HepG2 (cell line): ENCODE data around the gene UCKL1. TPM values are rescaled to one million over a fixed set of nuclear protein-coding genes. Genes with fewer than 3 reads are reported as not detected.

Source experiments
- ATAC-seq: fragments of 200-7000 bp; cut with Tn5 transposase; 3 replicates; pipeline ENCODE4 v1.9.1; 2020; ENCODE audit warnings: mild to moderate bottlenecking, moderate library complexity
- BruUV-seq: library from RNA; stranded (reverse); fragments of 400-500 nt; replicated peaks from 2 replicates; lab custom pipeline; 2021; lab: Mats Ljungman, UMichigan
- CTCF ChIA-PET: fragments of 300-600 bp; formaldehyde crosslinking; extraction: SDS; loops from one replicate; lab custom pipeline; 2021; ENCODE audit warnings: low total read pairs, inconsistent platforms, low intra/inter-chr PET ratio; lab: Yijun Ruan, JAX
- POLR2A ChIA-PET: fragments of 350-600 bp; sonication (Branson Sonifier 250); formaldehyde crosslinking; loops from one replicate; lab custom pipeline; 2020; ENCODE audit warnings: antibody characterized with exemption, inconsistent platforms; lab: Yijun Ruan, JAX
- DNase-seq: peaks from one replicate; pipeline ENCODE4 v3.0.0-alpha.2; 2015; ENCODE audit warnings: low spot score
- FAIRE-seq: peaks from 3 replicates; lab custom pipeline; 2011; peaks lifted over from hg19 to GRCh38; lab: Jason Lieb, UNC
- H2AFZ ChIP-seq: one replicate; pipeline ENCODE4 v1.6.1; 2011; ENCODE audit warnings: low read length, inconsistent platforms
- H3K27ac ChIP-seq: fragments of 300-600 bp; 3 replicates; pipeline ENCODE4 v1.8.0; 2011; ENCODE audit warnings: mixed run types, mild to moderate bottlenecking, mixed read lengths, low read length, inconsistent platforms; ENCODE audit not compliant: insufficient read depth; ENCODE audit errors: extremely low read length
- H3K27me3 ChIP-seq, 2 experiments: fragments of 200-600 bp in 1 of 2; 2 replicates in 1 of 2; 3 replicates in 1 of 2; pipeline versions ENCODE4 v1.6.0 to v1.8.0; 2011; ENCODE audit warnings: low read length in 2 of 2, mild to moderate bottlenecking in 2 of 2, moderate library complexity in 2 of 2, inconsistent platforms in 1 of 2; ENCODE audit not compliant: insufficient read depth in 2 of 2, control insufficient read depth in 1 of 2
- H3K36me3 ChIP-seq, 2 experiments: fragments of 200-600 bp in 1 of 2; replicated peaks in 1 of 2; 2 replicates in 1 of 2; 3 replicates in 1 of 2; pipeline versions ENCODE4 v1.5.1 to v1.8.0; 2011; ENCODE audit warnings: low read length in 2 of 2, inconsistent platforms in 1 of 2; ENCODE audit not compliant: insufficient read depth in 2 of 2, control insufficient read depth in 1 of 2
- H3K4me1 ChIP-seq: 2 replicates; pipeline ENCODE4 v1.5.1; 2012; ENCODE audit warnings: low read length, inconsistent platforms; ENCODE audit not compliant: insufficient read depth
- H3K4me2 ChIP-seq: 2 replicates; pipeline ENCODE4 v1.6.0; 2011; ENCODE audit warnings: low read depth, low read length, inconsistent platforms
- H3K4me3 ChIP-seq, 3 experiments: fragments of 200-600 bp in 1 of 3; sonication (generic), shearing (Covaris generic) in 1 of 3; replicated peaks in 1 of 3; 2 replicates each; pipeline ENCODE4 v1.5.1; 2011 to 2016; ENCODE audit warnings: low read length in 3 of 3, inconsistent platforms in 2 of 3, low read depth in 2 of 3, mild to moderate bottlenecking in 2 of 3, control low read depth in 1 of 3, mixed read lengths in 1 of 3; ENCODE audit not compliant: insufficient read depth in 1 of 3
- H3K79me2 ChIP-seq: one replicate; pipeline ENCODE4 v1.6.1; 2011; ENCODE audit warnings: low read length, inconsistent platforms; ENCODE audit not compliant: insufficient read depth
- H3K9ac ChIP-seq: 2 replicates; pipeline ENCODE4 v1.6.0; 2011; ENCODE audit warnings: mild to moderate bottlenecking, low read depth, low read length, inconsistent platforms; ENCODE audit not compliant: insufficient read depth
- H3K9me3 ChIP-seq: 2 replicates; pipeline ENCODE4 v1.5.1; 2012; ENCODE audit warnings: mild to moderate bottlenecking, low read length
- H4K20me1 ChIP-seq: 2 replicates; pipeline ENCODE4 v1.6.0; 2011; ENCODE audit warnings: inconsistent platforms, mild to moderate bottlenecking, low read length, moderate library complexity; ENCODE audit not compliant: insufficient read depth
- BATF2 ChIP-seq: sonication (generic); formaldehyde crosslinking; IDR thresholded peaks from 2 replicates; pipeline ENCODE4 v1.8.0; 2022; ENCODE audit warnings: mild to moderate bottlenecking, missing genetic modification reagents, moderate library complexity
- DBP ChIP-seq: sonication (generic); formaldehyde crosslinking; IDR thresholded peaks from 2 replicates; pipeline ENCODE4 v1.4.0; 2020; ENCODE audit warnings: missing genetic modification reagents; ENCODE audit errors: not compliant biosample characterization
- KDM4B ChIP-seq: sonication (generic); formaldehyde crosslinking; IDR thresholded peaks from 2 replicates; pipeline ENCODE4 v1.4.0; 2020; ENCODE audit warnings: missing genetic modification reagents
- MAFF ChIP-seq: IDR thresholded peaks from 2 replicates; pipeline ENCODE4 v1.6.1; 2011; ENCODE audit warnings: low read depth, low read length, improper control_type of control experiment
- MBNL3 ChIP-seq: fragments of 250-450 bp; sonication (Bioruptor Pico); conservative IDR thresholded peaks from 2 replicates; pipeline ENCODE4 v1.8.0; 2022; ENCODE audit warnings: mild to moderate bottlenecking, inconsistent platforms
- MED13 ChIP-seq: sonication (generic); formaldehyde crosslinking; IDR thresholded peaks from 2 replicates; pipeline ENCODE4 v1.5.0; 2020; ENCODE audit warnings: missing genetic modification reagents
- MXI1 ChIP-seq: IDR thresholded peaks from 3 replicates; pipeline ENCODE4 v1.6.1; 2012; ENCODE audit warnings: low read depth, low read length, inconsistent platforms, borderline replicate concordance
- RBFOX2 ChIP-seq: fragments of 200-400 bp; formaldehyde crosslinking; IDR thresholded peaks from 2 replicates; pipeline ENCODE4 v1.6.1; 2017; ENCODE audit warnings: low read depth, mild to moderate bottlenecking, low read length
- REL ChIP-seq: sonication (generic); formaldehyde crosslinking; conservative IDR thresholded peaks from 2 replicates; pipeline ENCODE4 v1.8.0; 2022; ENCODE audit warnings: mild to moderate bottlenecking, missing genetic modification reagents, moderate library complexity
- SPEN ChIP-seq: sonication (generic); formaldehyde crosslinking; IDR thresholded peaks from 2 replicates; pipeline ENCODE4 v1.5.1; 2020; ENCODE audit warnings: low read depth, mild to moderate bottlenecking, missing genetic modification reagents
- SRF ChIP-seq: IDR thresholded peaks from 2 replicates; pipeline ENCODE4 v1.6.1; 2011; ENCODE audit warnings: mild to moderate bottlenecking, low read depth, low read length, moderate library complexity
- THAP7 ChIP-seq: sonication (generic); formaldehyde crosslinking; IDR thresholded peaks from 2 replicates; pipeline ENCODE4 v1.8.1; 2023; ENCODE audit warnings: mild to moderate bottlenecking, missing genetic modification reagents
- XBP1 ChIP-seq: sonication (generic); formaldehyde crosslinking; IDR thresholded peaks from 2 replicates; pipeline ENCODE4 v1.5.0; 2020; ENCODE audit warnings: missing genetic modification reagents
- ZBTB43 ChIP-seq: sonication (generic); formaldehyde crosslinking; conservative IDR thresholded peaks from 2 replicates; pipeline ENCODE4 v1.4.0; 2020; ENCODE audit warnings: missing genetic modification reagents
- ZFY ChIP-seq: sonication (generic); formaldehyde crosslinking; IDR thresholded peaks from 2 replicates; pipeline ENCODE4 v1.4.0; 2020; ENCODE audit warnings: missing genetic modification reagents
- ZMAT3 ChIP-seq: sonication (generic); formaldehyde crosslinking; conservative IDR thresholded peaks from 2 replicates; pipeline ENCODE4 v1.7.0; 2021; ENCODE audit warnings: missing genetic modification reagents
- ZNF674 ChIP-seq: sonication (generic); formaldehyde crosslinking; IDR thresholded peaks from 2 replicates; pipeline ENCODE4 v1.5.0; 2020; ENCODE audit warnings: low read depth, mild to moderate bottlenecking, missing genetic modification reagents
- ZNF7 ChIP-seq: IDR thresholded peaks from 2 replicates; pipeline ENCODE4 v1.6.1; 2016; ENCODE audit warnings: missing biosample characterization, missing genetic modification reagents
- WGBS: methylation state at CpG from one replicate; pipeline ENCODE4 v1.1.6; 2017; ENCODE audit warnings: low lambda C conversion rate; 5-methylcytosine and 5-hydroxymethylcytosine counted together
- in situ Hi-C: cut with HindIII; loops from 2 replicates; pipeline ENCODE4 v1.10.0; 2017; ENCODE audit warnings: low pct_unique_long_range_greater_than_20kb; ENCODE audit not compliant: extremely low pct_ligation_motif_present
- intact Hi-C: fragments of 100-400 bp; cut with micrococcal nuclease; formaldehyde crosslinking; loops from one replicate; pipeline ENCODE4 v1.10.0; 2022; ENCODE audit not compliant: unreplicated experiment
- polyA plus RNA-seq, 8 experiments: library from polyadenylated mRNA; depleted of rRNA in 3 of 8; stranded (reverse) in 7 of 8; unstranded in 1 of 8; fragments of >200 nt; fragmentation: Illumina TruSeq in 4 of 8; extraction: Trizol in 4 of 8; gene quantifications; 2 replicates each; pipeline versions ENCODE4 v1.2.1 to v1.2.3, GENCODE V29; 2011 to 2016; ENCODE audit warnings: low read depth in 4 of 8, missing spikeins in 1 of 8, mixed read lengths in 1 of 8; ENCODE audit not compliant: insufficient read depth in 1 of 8
- total RNA-seq, 5 experiments: library from RNA; depleted of rRNA; stranded (reverse); fragments of >200 nt; fragmentation: Illumina TruSeq; extraction: Trizol; gene quantifications; 2 replicates each; pipeline ENCODE4 v1.2.3, GENCODE V29; 2016; ENCODE audit warnings: low read depth in 1 of 5

Gene UCKL1
- total and polyA plus RNA-seq, 2 of the 13 experiments (the other 11 are each of a cell fraction or from before 2014, with no cell fraction given): 50.2 to 126 TPM

- Histone ChIP-seq H2AFZ (no peak overlapping the region), H3K9me3 (no peaks in the 10 kb centered on the region), H3K9ac (peak overlapping the region; percentile 71), H3K27ac (peak overlapping the region; percentile 62), H3K4me1 (peaks cover 42% of the 10 kb centered on the region), H3K36me3 (peaks cover 5 to 17% of the 10 kb centered on the region in 2 experiments; a peak in 4 of 5 replicates), H3K27me3 (no peaks in the 10 kb centered on the region; a peak in 1 of 5 replicates), H3K4me3 (peak overlapping the region; percentile 82 to 99 (median 95)), H3K79me2 (peaks cover 22% of the 10 kb centered on the region), H3K4me2 (peak overlapping the region; percentile 99), H4K20me1 (peaks cover 3% of the 10 kb centered on the region; the same call in 1 of the 2 replicates)
- ChIA-PET CTCF (interaction anchor here (3.2 kb wide), 1 partner anchor 78 kb away, joined by 33 read pairs; no protein-coding TSS in a partner anchor), POLR2A (interaction anchor here (0.8 to 4.7 kb wide), 19 partner anchors 11 to 441 kb away, joined by 3 to 75 read pairs (median 15); partner anchors contain the start of genes ARFRP1, C20orf204, GMEB2 and LIME1)
- intact Hi-C loops (no loop called here), in situ Hi-C loops (loop anchor here (5.0 kb wide), 1 partner anchor 78 kb away; no protein-coding TSS in a partner anchor)
- FAIRE-seq (no peak), ATAC-seq (no peak), DNase-seq (no peak)
- 2% methylated on average over 33 of the region's 47 CpGs for WGBS
- no TSS peak for BruUV-seq
- TF ChIP-seq ZMAT3 (CRISPR knock-in tag) (peak; percentile 17; the same call in 1 of the 2 replicates), SPEN (no peak; the same call in 1 of the 2 replicates), ZNF674 (CRISPR knock-in tag) (peak; percentile 69; the same call in 1 of the 2 replicates), ZNF7 (CRISPR knock-in tag) (no peak), MAFF (no peak), THAP7 (CRISPR knock-in tag) (no peak), BATF2 (CRISPR knock-in tag) (peak; percentile 17; the same call in 1 of the 2 replicates), SRF (no peak), MXI1 (0 out of 3 replicates have a peak, but pooled peaks have one; percentile 41), ZBTB43 (CRISPR knock-in tag) (no peak), XBP1 (0 out of 2 replicates have a peak, but pooled peaks have one; percentile 14), MBNL3 (CRISPR knock-in tag) (no peak), DBP (CRISPR knock-in tag) (no peak), ZFY (peak; percentile 22; the same call in 1 of the 2 replicates), MED13 (CRISPR knock-in tag) (0 out of 2 replicates have a peak, but pooled peaks have one; percentile 5), KDM4B (CRISPR knock-in tag) (no peak), REL (CRISPR knock-in tag) (0 out of 2 replicates have a peak, but pooled peaks have one; percentile 45), RBFOX2 (peak; percentile 49; the same call in 1 of the 2 replicates)
Measured at GRCh38 chr20:63979229-63979556, 23.0 kb upstream of the UCKL1 start.
